Stimulated activated CD4-positive, alpha-beta T cell treated with anti-CD3 and anti-CD28 coated beads, Interleukin-1b, Interleukin-23, amount 100 ng/mL, for 4 hours (primary cell): ENCODE data around the gene UTP25.
A peak's percentile ranks its signal among the peaks of the same experiment; 100 is the strongest.
"Not testable (repeated sequence)": the region's sequence is repeated elsewhere in the genome, so short reads cannot be mapped to it uniquely, and the experiment has no call there.

Experiments
- DNase-seq, 2 donors: peaks; one replicate each; pipeline ENCODE4 v3.0.0-alpha.2; 2020; ENCODE audit warnings: low read depth in 2 of 2

Gene UTP25

GRCh38 chr1:209871430-209871829, 43.7 kb downstream of the UTP25 start:
- DNase-seq: no peak

- no peak for DNase-seq
Measured at GRCh38 chr1:209873067-209873799, 45.5 kb downstream of the UTP25 start.

GRCh38 chr1:209875515-209875914, 47.7 kb downstream of the UTP25 start:
- no peak for DNase-seq

GRCh38 chr1:209876078-209876800, 48.5 kb downstream of the UTP25 start:
- DNase-seq: no peak

- DNase-seq: no peak
Measured at GRCh38 chr1:209877087-209877764, 49.5 kb downstream of the UTP25 start.

- no peak for DNase-seq
Measured at GRCh38 chr1:209878964-209879363, 51.2 kb downstream of the UTP25 start.

- no peak for DNase-seq
Measured at GRCh38 chr1:209879539-209879938, 51.8 kb downstream of the UTP25 start.

- DNase-seq: no peak
Measured at GRCh38 chr1:209880031-209880430, 52.3 kb downstream of the UTP25 start.

GRCh38 chr1:209881619-209882018, 53.8 kb downstream of the UTP25 start:
- DNase-seq: no peak

- no peak for DNase-seq
Measured at GRCh38 chr1:209882286-209882685, 54.5 kb downstream of the UTP25 start.

- no peak for DNase-seq
Measured at GRCh38 chr1:209882942-209883340, 55.2 kb downstream of the UTP25 start.

GRCh38 chr1:209883341-209883971, 55.7 kb downstream of the UTP25 start:
- no peak for DNase-seq

- DNase-seq: no peak
Measured at GRCh38 chr1:209884249-209884648, 56.5 kb downstream of the UTP25 start.

GRCh38 chr1:209884665-209885117, 56.9 kb downstream of the UTP25 start:
- DNase-seq: peak in 1 of 2 donors; percentile 9

- DNase-seq: no peak
Measured at GRCh38 chr1:209885403-209886218, 57.8 kb downstream of the UTP25 start.

- DNase-seq: no peak
Measured at GRCh38 chr1:209886219-209886536, 58.4 kb downstream of the UTP25 start.

- not testable (repeated sequence) for DNase-seq
Measured at GRCh38 chr1:209888291-209889076, 60.7 kb downstream of the UTP25 start.

GRCh38 chr1:209889077-209889418, 61.3 kb downstream of the UTP25 start:
- DNase-seq: no peak

GRCh38 chr1:209890641-209891330, 63.0 kb downstream of the UTP25 start:
- no peak for DNase-seq

GRCh38 chr1:209893751-209894150, 66.0 kb downstream of the UTP25 start:
- no peak for DNase-seq
